Right lobe of liver (tissue), 6 donors: ENCODE measurements around the gene NME1. TPM values are rescaled to one million over a fixed set of nuclear protein-coding genes. Genes with fewer than 3 reads are reported as not detected.

ENCODE experiments used
- ATAC-seq, 4 donors: fragments of 200-7000 bp; cut with Tn5 transposase; one replicate each; pipeline ENCODE4 v1.9.1; 2020; ENCODE audit warnings: mild to moderate bottlenecking in 4 of 4, moderate library complexity in 4 of 4
- DNase-seq, 3 donors: peaks; one replicate each; pipeline ENCODE4 v3.0.0-alpha.2; 2020
- H3K27ac ChIP-seq, 3 donors: fragments of 200-600 bp; one replicate each; pipeline ENCODE4 v1.8.0; 2022
- H3K27me3 ChIP-seq, 2 donors: fragments of 200-600 bp; one replicate each; pipeline ENCODE4 v1.8.0; 2022
- H3K36me3 ChIP-seq, 4 donors: fragments of 200-600 bp; sonication (generic) in 1 of 4; one replicate each; pipeline versions ENCODE4 v1.5.1 to v1.8.0; 2017 to 2022; ENCODE audit warnings: control low read depth in 1 of 4
- H3K4me1 ChIP-seq, 4 donors: fragments of 200-600 bp; sonication (generic) in 1 of 4; one replicate each; pipeline versions ENCODE4 v1.5.1 to v1.8.0; 2017 to 2022; ENCODE audit warnings: control low read depth in 1 of 4
- H3K4me3 ChIP-seq, 3 donors: fragments of 200-600 bp; one replicate each; pipeline ENCODE4 v1.8.0; 2022
- H3K9me3 ChIP-seq, 4 donors: fragments of 200-600 bp; sonication (generic) in 1 of 4; one replicate each; pipeline versions ENCODE4 v1.5.1 to v1.8.0; 2017 to 2022; ENCODE audit warnings: control low read depth in 1 of 4
- CTCF ChIP-seq, 4 donors: fragments of 200-600 bp in 3 of 4; fragments of 450-650 bp in 1 of 4; IDR thresholded peaks; one replicate each; pipeline versions ENCODE4 v1.5.1 to v1.8.0; 2016 to 2022; ENCODE audit warnings: antibody characterized with exemption in 4 of 4, mild to moderate bottlenecking in 2 of 4
- POLR2A ChIP-seq: fragments of 450-650 bp; IDR thresholded peaks from one replicate; pipeline ENCODE4 v1.6.1; 2017; ENCODE audit warnings: antibody characterized with exemption, mild to moderate bottlenecking
- WGBS: methylation state at CpG from one replicate; pipeline ENCODE4 v1.1.6; 2018; ENCODE audit warnings: low coverage, low lambda C conversion rate; ENCODE audit not compliant: insufficient coverage; ENCODE audit errors: missing lambda C conversion rate; 5-methylcytosine and 5-hydroxymethylcytosine counted together
- intact Hi-C, 2 donors: fragments of 100-400 bp; cut with DNase I; formaldehyde crosslinking; loops; one replicate each; pipeline versions ENCODE4 v1.11.2 to v1.14.1; 2022
- total RNA-seq, 6 experiments: library from RNA; depleted of rRNA in 2 of 6; stranded (reverse); fragments of >200 nt in 2 of 6; fragmentation: NEBNext Ultra II Directional in 3 of 6; extraction: Animal tissue kit (Norgen Biotek cat#: 25700) in 3 of 6; gene quantifications; one replicate each; pipeline versions ENCODE4 v1.1.0 to v1.2.4, GENCODE V29; 2016 to 2023
- donor health status: DM: no; HTN: yes; CAD: no.
- donor health status: DM: no; HTN: no; CAD: no.
- donor health status: DM: no; HTN: no; CAD: no.
- donor health status: DM: no; HTN: yes; CAD: no.
- donor health status: DM: no; HTN: yes; CAD: no.

The NME1 gene
- total RNA-seq, 6 experiments from 2014 or later, result 31.1 to 88.1 (median 47.0) TPM

GRCh38 chr17:51118330-51119195 is 34.8 kb upstream of the NME1 start:
- H3K36me3 ChIP-seq, result no peaks in the 10 kb centered on the region
- intact Hi-C loops, result no loop called here
- H3K27ac ChIP-seq, result peak overlapping the region; percentile 95 to 98 (median 96)
- no peaks in the 10 kb centered on the region for H3K27me3 ChIP-seq
- DNase-seq (peak; percentile 59 to 95 (median 89)), ATAC-seq (peak; percentile 8 to 54 (median 26))
- WGBS, result 5% methylated on average over 12 of the region's 14 CpGs
- no peaks in the 10 kb centered on the region for H3K9me3 ChIP-seq
- TF ChIP-seq CTCF (IDR thresholded peaks at IDR 0.05) (no peak), POLR2A (no peak)
- peak overlapping the region; percentile 87 to 98 (median 95) for H3K4me3 ChIP-seq
- H3K4me1 ChIP-seq, result peaks cover 0 to 46% (median 15%) of the 10 kb centered on the region in 4 donors

- H3K27me3 ChIP-seq, result no peaks in the 10 kb centered on the region
- H3K4me3 ChIP-seq, result peak overlapping the region; percentile 87 to 98 (median 95)
- ATAC-seq (peak; percentile 1 to 15 (median 4)), DNase-seq (peak; percentile 59 to 73 (median 61))
- H3K27ac ChIP-seq, result peak overlapping the region; percentile 95 to 98 (median 96)
- intact Hi-C loops, result no loop called here
- H3K36me3 ChIP-seq, result no peaks in the 10 kb centered on the region
- H3K4me1 ChIP-seq, result peaks cover 0 to 34% (median 15%) of the 10 kb centered on the region in 4 donors
- TF ChIP-seq POLR2A (no peak), CTCF (IDR thresholded peaks at IDR 0.05) (peak in 3 of 4 donors; percentile 14 to 18 (median 17))
- H3K9me3 ChIP-seq, result no peaks in the 10 kb centered on the region
- 1% methylated on average over 16 of the region's 49 CpGs for WGBS
These were observed 33.7 kb upstream of the NME1 start for GRCh38 chr17:51119415-51120356.

GRCh38 chr17:51120357-51120738 is 33.0 kb upstream of the NME1 start:
- TF ChIP-seq CTCF (IDR thresholded peaks at IDR 0.05), result no peak
- TF ChIP-seq POLR2A, result no peak
- Histone ChIP-seq H3K4me1 (peaks cover 0 to 36% (median 15%) of the 10 kb centered on the region in 4 donors), H3K27me3 (no peaks in the 10 kb centered on the region), H3K27ac (peak overlapping the region; percentile 95 to 98 (median 96)), H3K4me3 (peak overlapping the region; percentile 87 to 98 (median 95)), H3K9me3 (no peaks in the 10 kb centered on the region), H3K36me3 (no peaks in the 10 kb centered on the region)
- DNase-seq (no peak), ATAC-seq (peak; percentile 3 to 26 (median 7))
- no CpG with 5 or more reads among the region's 42 CpGs for WGBS
- intact Hi-C loops, result no loop called here
